Measurements from ENCODE around the gene DDX24. TPM values are rescaled to one million over a fixed set of nuclear protein-coding genes. Genes with fewer than 3 reads are reported as not detected.

The DDX24 gene
- total RNA-seq, 2 donors from 2014 or later, result 110 to 142 TPM

- no peaks in the 10 kb centered on the region for H3K27me3 ChIP-seq
- no peak overlapping the region for H3K27ac ChIP-seq
- intact Hi-C loops (cut with DNase I), result no loop called here
- no peaks in the 10 kb centered on the region for H3K9me3 ChIP-seq
- H3K4me3 ChIP-seq, result peak overlapping the region; percentile 79
- DNase-seq, result no peak
- H3K36me3 ChIP-seq, result no peaks in the 10 kb centered on the region
- no peaks in the 10 kb centered on the region for H3K4me1 ChIP-seq
- H3K9ac ChIP-seq (ENCODE audit: low read depth in 2 of 2, low read length in 2 of 2), result peak overlapping the region in 1 of 2 donors; percentile 52
- no peak for TF ChIP-seq CTCF (IDR thresholded peaks at IDR 0.05)
Observed at GRCh38 chr14:94026889-94027469, 54.0 kb downstream of the DDX24 start.

- intact Hi-C loops (cut with DNase I), result no loop called here
- TF ChIP-seq CTCF (IDR thresholded peaks at IDR 0.05), result no peak
- no peaks in the 10 kb centered on the region for H3K27me3 ChIP-seq
- no peak within 1 kb of the TSS for H3K27ac ChIP-seq
- no peaks in the 10 kb centered on the region for H3K9me3 ChIP-seq
- H3K4me1 ChIP-seq, result no peaks in the 10 kb centered on the region
- peak within 1 kb of the TSS; percentile 38 to 52 for H3K9ac ChIP-seq (ENCODE audit: low read depth in 2 of 2, low read length in 2 of 2)
- no peaks in the 10 kb centered on the region for H3K36me3 ChIP-seq
- H3K4me3 ChIP-seq, result peak within 1 kb of the TSS; percentile 79
- DNase-seq, result peak; percentile 99
Observed at GRCh38 chr14:94026173-94026888, 54.7 kb downstream of the DDX24 start, which contains the start of gene OTUB2. OTUB2 (plus strand) TSS chr14:94026340; CDS start chr14:94026538, 198 bp downstream.

- Histone ChIP-seq H3K4me3 (peak overlapping the region; percentile 79), H3K9ac (ENCODE audit: low read depth in 2 of 2, low read length in 2 of 2) (no peak overlapping the region), H3K27me3 (no peaks in the 10 kb centered on the region), H3K4me1 (no peaks in the 10 kb centered on the region), H3K27ac (no peak overlapping the region), H3K9me3 (no peaks in the 10 kb centered on the region), H3K36me3 (no peaks in the 10 kb centered on the region)
- TF ChIP-seq CTCF (IDR thresholded peaks at IDR 0.05), result no peak
- intact Hi-C loops (cut with DNase I), result no loop called here
- DNase-seq, result no peak
Observed at GRCh38 chr14:94025720-94026119, 55.3 kb downstream of the DDX24 start.

- Histone ChIP-seq H3K4me3 (no peak overlapping the region), H3K36me3 (no peaks in the 10 kb centered on the region), H3K9ac (ENCODE audit: low read depth in 2 of 2, low read length in 2 of 2) (no peak overlapping the region), H3K27me3 (no peaks in the 10 kb centered on the region), H3K9me3 (no peaks in the 10 kb centered on the region), H3K27ac (no peak overlapping the region), H3K4me1 (no peaks in the 10 kb centered on the region)
- DNase-seq, result no peak
- no peak for TF ChIP-seq CTCF (IDR thresholded peaks at IDR 0.05)
- intact Hi-C loops (cut with DNase I), result no loop called here
Observed at GRCh38 chr14:94024549-94024948, 56.5 kb downstream of the DDX24 start.

- intact Hi-C loops (cut with DNase I), result no loop called here
- Histone ChIP-seq H3K9me3 (no peaks in the 10 kb centered on the region), H3K27ac (no peak overlapping the region), H3K9ac (ENCODE audit: low read depth in 2 of 2, low read length in 2 of 2) (no peak overlapping the region), H3K27me3 (no peaks in the 10 kb centered on the region), H3K36me3 (no peaks in the 10 kb centered on the region), H3K4me3 (no peak overlapping the region), H3K4me1 (no peaks in the 10 kb centered on the region)
- TF ChIP-seq CTCF (IDR thresholded peaks at IDR 0.05), result no peak
- no peak for DNase-seq
Observed at GRCh38 chr14:94022532-94023411, 58.2 kb downstream of the DDX24 start.

Measured in colonic mucosa (tissue), 4 donors.